HCT116 (cell line): ENCODE results near the gene STK32B. TPM values are rescaled to one million over a fixed set of nuclear protein-coding genes. Genes with fewer than 3 reads are reported as not detected.
A peak's percentile ranks its signal among the peaks of the same experiment; 100 is the strongest.

ENCODE experiments used
- ATAC-seq: fragments of 200-7000 bp; cut with Tn5 transposase; 2 replicates; pipeline ENCODE4 v1.9.1; 2020; ENCODE audit warnings: mild to moderate bottlenecking, moderate library complexity
- BruUV-seq: library from RNA; stranded (reverse); fragments of 400-500 nt; replicated peaks from 2 replicates; lab custom pipeline; 2021; lab: Mats Ljungman, UMichigan
- CTCF ChIA-PET: fragments of 300-600 bp; sonication (Branson Sonifier 250); formaldehyde crosslinking; loops from one replicate; lab custom pipeline; 2021; ENCODE audit warnings: antibody characterized with exemption; lab: Charles Lee
- POLR2A ChIA-PET: fragments of 300-600, 350-600 bp; sonication (Branson Sonifier 250); formaldehyde crosslinking; loops from one replicate; lab custom pipeline; 2021; ENCODE audit warnings: antibody characterized with exemption; lab: Charles Lee
- RAD21 ChIA-PET, 2 experiments: fragments of 300-600 bp; sonication (Branson Sonifier 250); formaldehyde crosslinking; loops; one replicate each; lab custom pipeline; 2023; ENCODE audit warnings: low total read pairs in 2 of 2; ENCODE audit not compliant: uncharacterized antibody in 2 of 2, unreplicated experiment in 2 of 2, low non-redundant PET in 1 of 2; lab: Charles Lee
- DNase-seq: peaks from one replicate; pipeline ENCODE4 v3.0.0-alpha.2; 2010; ENCODE audit warnings: low read depth, low spot score
- H2AFZ ChIP-seq: fragments of 200-600 bp; shearing (Covaris generic), sonication (generic); 2 replicates; pipeline ENCODE4 v1.6.1; 2017; ENCODE audit warnings: low read depth, mixed run types, mixed read lengths, antibody characterized with exemption, low read length; ENCODE audit not compliant: poor library complexity, severe bottlenecking
- H3K27ac ChIP-seq: 2 replicates; pipeline ENCODE4 v1.5.1; 2012; ENCODE audit warnings: low read depth, low read length
- H3K27me3 ChIP-seq: fragments of 200-600 bp; sonication (generic); 2 replicates; pipeline ENCODE4 v1.6.1; 2016; ENCODE audit warnings: mixed run types, low read length, mixed read lengths; ENCODE audit not compliant: insufficient read depth
- H3K36me3 ChIP-seq, 2 experiments: fragments of 200-500 bp in 1 of 2; fragments of 200-600 bp in 1 of 2; sonication (Bioruptor generic) in 1 of 2; sonication (generic) in 1 of 2; 2 replicates each; pipeline versions ENCODE4 v1.5.1 to v1.6.1; 2014 to 2016; ENCODE audit warnings: low read length in 2 of 2, inconsistent platforms in 1 of 2, mixed read lengths in 1 of 2, mixed run types in 1 of 2; ENCODE audit not compliant: insufficient read depth in 2 of 2, control insufficient read depth in 1 of 2
- H3K4me1 ChIP-seq, 2 experiments: fragments of 200-600 bp in 1 of 2; sonication (generic) in 1 of 2; 2 replicates each; pipeline versions ENCODE4 v1.5.1 to v1.6.1; 2012 to 2017; ENCODE audit warnings: low read length in 2 of 2, inconsistent platforms in 1 of 2, mild to moderate bottlenecking in 1 of 2, mixed read lengths in 1 of 2, mixed run types in 1 of 2, moderate library complexity in 1 of 2; ENCODE audit not compliant: insufficient read depth in 2 of 2, control insufficient read depth in 1 of 2
- H3K4me2 ChIP-seq: fragments of 200-600 bp; sonication (generic); 2 replicates; pipeline ENCODE4 v1.6.1; 2017; ENCODE audit warnings: mixed run types, low read length, mixed read lengths
- H3K4me3 ChIP-seq, 2 experiments: fragments of 200-600 bp in 1 of 2; sonication (generic) in 1 of 2; replicated peaks in 1 of 2; 2 replicates each; pipeline ENCODE4 v1.5.1; 2011 to 2016; ENCODE audit warnings: low read length in 2 of 2, control low read depth in 1 of 2, low read depth in 1 of 2, mild to moderate bottlenecking in 1 of 2, mixed read lengths in 1 of 2, mixed run types in 1 of 2
- H3K79me2 ChIP-seq: fragments of 200-600 bp; sonication (generic); 2 replicates; pipeline ENCODE4 v1.6.1; 2017; ENCODE audit warnings: mild to moderate bottlenecking, mixed run types, low read length, moderate library complexity, mixed read lengths; ENCODE audit not compliant: insufficient read depth
- H3K9ac ChIP-seq: fragments of 200-600 bp; sonication (generic); 2 replicates; pipeline ENCODE4 v1.6.1; 2016; ENCODE audit warnings: low read length, mixed read lengths
- H3K9me2 ChIP-seq: fragments of 200-600 bp; sonication (generic), shearing (Covaris generic); 2 replicates; pipeline ENCODE4 v1.6.1; 2017; ENCODE audit warnings: mixed run types, mild to moderate bottlenecking, moderate library complexity; ENCODE audit not compliant: insufficient read depth
- H3K9me3 ChIP-seq, 2 experiments: fragments of 200-500 bp in 1 of 2; fragments of 200-600 bp in 1 of 2; sonication (Bioruptor generic) in 1 of 2; sonication (generic) in 1 of 2; 2 replicates each; pipeline ENCODE4 v1.6.1; 2014 to 2017; ENCODE audit warnings: low read length in 2 of 2, mixed read lengths in 2 of 2, inconsistent platforms in 1 of 2, low read depth in 1 of 2, mild to moderate bottlenecking in 1 of 2, mixed run types in 1 of 2, moderate library complexity in 1 of 2; ENCODE audit not compliant: control insufficient read depth in 1 of 2, insufficient read depth in 1 of 2
- H4K20me1 ChIP-seq: fragments of 200-600 bp; sonication (generic), shearing (Covaris generic); 2 replicates; pipeline ENCODE4 v1.6.1; 2017; ENCODE audit warnings: mixed run types, mild to moderate bottlenecking, moderate library complexity; ENCODE audit not compliant: insufficient read depth
- CBX3 ChIP-seq: IDR thresholded peaks from 2 replicates; pipeline ENCODE4 v1.6.1; 2012; ENCODE audit warnings: low read depth
- CEBPB ChIP-seq: IDR thresholded peaks from 2 replicates; pipeline ENCODE4 v1.6.1; 2012; ENCODE audit warnings: low read depth
- ELF1 ChIP-seq: IDR thresholded peaks from 2 replicates; pipeline ENCODE4 v1.6.1; 2012; ENCODE audit warnings: low read depth, borderline replicate concordance
- EZH2phosphoT487 ChIP-seq: fragments of 200-600 bp; IDR thresholded peaks from 2 replicates; pipeline ENCODE4 v1.6.1; 2018; ENCODE audit warnings: antibody characterized with exemption, borderline replicate concordance
- JUND ChIP-seq: IDR thresholded peaks from 2 replicates; pipeline ENCODE4 v1.6.1; 2012
- POLR2A ChIP-seq: IDR thresholded peaks from 2 replicates; pipeline ENCODE4 v1.7.0; 2011; ENCODE audit warnings: borderline replicate concordance; ENCODE audit not compliant: insufficient read depth, insufficient read length; ENCODE audit errors: extremely low read depth
- RAD21 ChIP-seq: IDR thresholded peaks from 2 replicates; pipeline ENCODE4 v1.6.1; 2012; ENCODE audit warnings: low read depth, mild to moderate bottlenecking
- SP1 ChIP-seq: IDR thresholded peaks from 2 replicates; pipeline ENCODE4 v1.6.1; 2012; ENCODE audit warnings: low read depth
- TCF7L2 ChIP-seq: IDR thresholded peaks from 2 replicates; pipeline ENCODE4 v1.7.0; 2011; ENCODE audit warnings: borderline replicate concordance, inconsistent platforms; ENCODE audit not compliant: insufficient read depth, insufficient read length; ENCODE audit errors: extremely low read depth
- YY1 ChIP-seq: IDR thresholded peaks from 2 replicates; pipeline ENCODE4 v1.6.1; 2011; ENCODE audit warnings: low read length, low read depth, moderate library complexity, mild to moderate bottlenecking; ENCODE audit not compliant: insufficient replicate concordance; ENCODE audit errors: extremely low read depth
- ZNF274 ChIP-seq: fragments of 200-500 bp; sonication (Bioruptor generic); IDR thresholded peaks from 2 replicates; pipeline ENCODE4 v1.6.1; 2014; ENCODE audit warnings: mild to moderate bottlenecking, low read depth, low read length, inconsistent platforms
- intact Hi-C: fragments of 100-400 bp; cut with micrococcal nuclease; formaldehyde crosslinking; loops from 2 replicates; pipeline ENCODE4 v1.10.0; 2022
- total RNA-seq: library from RNA; stranded (reverse); gene quantifications from one replicate; pipeline ENCODE4 v1.2.1, GENCODE V29; 2021; ENCODE audit not compliant: unreplicated experiment
- TF ChIP-seq, protein P1 (sequence below): IDR thresholded peaks from 2 replicates; pipeline ENCODE4 v1.6.1; 2012
- TF ChIP-seq, protein P2 (sequence below): IDR thresholded peaks from 2 replicates; pipeline ENCODE4 v1.6.1; 2012
- TF ChIP-seq, protein P3 (sequence below): IDR thresholded peaks from 2 replicates; pipeline ENCODE4 v1.6.1; 2012; ENCODE audit warnings: low read depth

The STK32B gene
- total RNA-seq, 1 experiment from 2014 or later, result not detected

DNA sequence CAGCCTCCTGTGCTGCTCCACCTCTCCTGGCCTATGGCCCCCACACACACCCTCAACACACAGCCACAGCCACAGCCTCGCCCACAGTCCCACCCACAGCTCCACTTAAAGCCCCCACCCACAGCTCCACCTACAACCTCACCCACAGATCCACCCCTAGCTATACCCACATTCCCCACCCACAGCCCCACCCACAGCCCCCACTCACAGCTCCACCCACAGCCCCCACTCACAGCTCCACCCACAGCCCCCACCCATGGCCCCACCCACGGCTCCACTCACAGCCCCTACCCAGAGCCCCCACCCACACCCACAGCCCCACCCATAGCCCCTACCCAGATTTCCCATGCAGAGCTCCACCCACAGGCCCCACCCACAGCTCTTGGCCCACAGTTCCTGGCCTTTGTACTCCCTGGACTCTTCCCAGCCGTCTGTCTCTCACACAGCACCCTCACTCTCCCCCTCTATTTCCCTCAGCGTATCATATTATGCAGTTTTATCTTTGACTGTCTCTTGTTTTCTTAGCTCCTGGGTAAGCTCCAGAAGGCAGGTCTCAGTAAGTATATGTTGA lies 334.5 kb downstream of the STK32B start:
- H3K27me3 ChIP-seq, result 0 out of 2 replicates have a peak, but pooled peaks cover 6% of the 10 kb centered on the region
- H3K9me2 ChIP-seq, result no peaks in the 10 kb centered on the region
- ChIA-PET POLR2A (interaction anchor here (0.7 kb wide), 1 partner anchor 329 kb away, joined by 3 read pairs; no protein-coding TSS in a partner anchor), CTCF (interaction anchor here (0.6 to 1.2 kb wide), 2 partner anchors 14 to 428 kb away, joined by 4 read pairs; no protein-coding TSS in a partner anchor), RAD21 (no interaction called here)
- H3K9ac ChIP-seq, result no peak overlapping the region
- ATAC-seq (peak; percentile 39; the same call in 1 of the 2 replicates), DNase-seq (no peak)
- BruUV-seq, result no TSS peak
- no peaks in the 10 kb centered on the region for H3K4me1 ChIP-seq
- no peaks in the 10 kb centered on the region for H3K79me2 ChIP-seq
- intact Hi-C loops, result no loop called here
- no peak for TF ChIP-seq CEBPB
- TF ChIP-seq, protein P1, sequence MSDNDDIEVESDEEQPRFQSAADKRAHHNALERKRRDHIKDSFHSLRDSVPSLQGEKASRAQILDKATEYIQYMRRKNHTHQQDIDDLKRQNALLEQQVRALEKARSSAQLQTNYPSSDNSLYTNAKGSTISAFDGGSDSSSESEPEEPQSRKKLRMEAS, result no peak
- TF ChIP-seq ELF1, result no peak
- H3K36me3 ChIP-seq, result no peaks in the 10 kb centered on the region
- no peak overlapping the region for H3K4me2 ChIP-seq
- H3K4me3 ChIP-seq, result no peak overlapping the region
- no peak overlapping the region for H2AFZ ChIP-seq
- H4K20me1 ChIP-seq, result no peaks in the 10 kb centered on the region
- H3K9me3 ChIP-seq, result no peaks in the 10 kb centered on the region
- H3K27ac ChIP-seq, result no peak overlapping the region

DNA sequence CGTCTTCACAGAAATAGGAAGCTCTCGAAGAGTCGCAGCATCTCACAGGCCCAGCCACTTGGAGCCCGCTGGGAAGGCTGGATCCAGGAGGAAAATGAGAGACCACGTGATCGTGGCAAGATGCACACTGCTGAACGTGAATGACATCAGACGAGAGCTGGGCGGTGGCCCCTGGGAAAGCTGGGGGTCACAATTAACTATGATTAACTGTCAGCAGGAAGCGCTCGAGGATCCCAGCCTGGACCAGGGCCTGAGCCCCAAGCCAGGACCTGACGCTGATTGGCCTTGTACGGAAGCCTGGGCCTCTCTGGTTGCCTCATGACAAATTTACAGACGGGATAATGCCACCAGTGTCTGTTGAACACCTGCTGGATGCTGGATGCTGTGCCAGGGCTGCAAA lies 335.6 kb downstream of the STK32B start:
- Histone ChIP-seq H3K79me2 (no peaks in the 10 kb centered on the region), H3K36me3 (no peaks in the 10 kb centered on the region), H4K20me1 (no peaks in the 10 kb centered on the region), H3K9ac (no peak overlapping the region), H3K27ac (no peak overlapping the region), H3K4me2 (no peak overlapping the region), H2AFZ (no peak overlapping the region), H3K4me1 (no peaks in the 10 kb centered on the region), H3K9me3 (no peaks in the 10 kb centered on the region), H3K27me3 (no peaks in the 10 kb centered on the region), H3K9me2 (no peaks in the 10 kb centered on the region), H3K4me3 (no peak overlapping the region)
- BruUV-seq, result no TSS peak
- ChIA-PET CTCF (no interaction called here), RAD21 (no interaction called here), POLR2A (no interaction called here)
- DNase-seq (no peak), ATAC-seq (no peak)
- intact Hi-C loops, result no loop called here
- TF ChIP-seq TCF7L2, result no peak
- no peak for TF ChIP-seq ZNF274
- TF ChIP-seq, protein P1, result no peak
- TF ChIP-seq YY1, result no peak
- no peak for TF ChIP-seq CBX3
- TF ChIP-seq ELF1, result no peak
- TF ChIP-seq, protein P2, sequence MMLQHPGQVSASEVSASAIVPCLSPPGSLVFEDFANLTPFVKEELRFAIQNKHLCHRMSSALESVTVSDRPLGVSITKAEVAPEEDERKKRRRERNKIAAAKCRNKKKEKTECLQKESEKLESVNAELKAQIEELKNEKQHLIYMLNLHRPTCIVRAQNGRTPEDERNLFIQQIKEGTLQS, result no peak
- TF ChIP-seq, protein P3, sequence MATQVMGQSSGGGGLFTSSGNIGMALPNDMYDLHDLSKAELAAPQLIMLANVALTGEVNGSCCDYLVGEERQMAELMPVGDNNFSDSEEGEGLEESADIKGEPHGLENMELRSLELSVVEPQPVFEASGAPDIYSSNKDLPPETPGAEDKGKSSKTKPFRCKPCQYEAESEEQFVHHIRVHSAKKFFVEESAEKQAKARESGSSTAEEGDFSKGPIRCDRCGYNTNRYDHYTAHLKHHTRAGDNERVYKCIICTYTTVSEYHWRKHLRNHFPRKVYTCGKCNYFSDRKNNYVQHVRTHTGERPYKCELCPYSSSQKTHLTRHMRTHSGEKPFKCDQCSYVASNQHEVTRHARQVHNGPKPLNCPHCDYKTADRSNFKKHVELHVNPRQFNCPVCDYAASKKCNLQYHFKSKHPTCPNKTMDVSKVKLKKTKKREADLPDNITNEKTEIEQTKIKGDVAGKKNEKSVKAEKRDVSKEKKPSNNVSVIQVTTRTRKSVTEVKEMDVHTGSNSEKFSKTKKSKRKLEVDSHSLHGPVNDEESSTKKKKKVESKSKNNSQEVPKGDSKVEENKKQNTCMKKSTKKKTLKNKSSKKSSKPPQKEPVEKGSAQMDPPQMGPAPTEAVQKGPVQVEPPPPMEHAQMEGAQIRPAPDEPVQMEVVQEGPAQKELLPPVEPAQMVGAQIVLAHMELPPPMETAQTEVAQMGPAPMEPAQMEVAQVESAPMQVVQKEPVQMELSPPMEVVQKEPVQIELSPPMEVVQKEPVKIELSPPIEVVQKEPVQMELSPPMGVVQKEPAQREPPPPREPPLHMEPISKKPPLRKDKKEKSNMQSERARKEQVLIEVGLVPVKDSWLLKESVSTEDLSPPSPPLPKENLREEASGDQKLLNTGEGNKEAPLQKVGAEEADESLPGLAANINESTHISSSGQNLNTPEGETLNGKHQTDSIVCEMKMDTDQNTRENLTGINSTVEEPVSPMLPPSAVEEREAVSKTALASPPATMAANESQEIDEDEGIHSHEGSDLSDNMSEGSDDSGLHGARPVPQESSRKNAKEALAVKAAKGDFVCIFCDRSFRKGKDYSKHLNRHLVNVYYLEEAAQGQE, result no peak
- TF ChIP-seq RAD21, result no peak
- no peak for TF ChIP-seq CEBPB
- no peak for TF ChIP-seq SP1
- TF ChIP-seq JUND, result no peak
- no peak for TF ChIP-seq EZH2phosphoT487
- TF ChIP-seq POLR2A, result no peak
